Measurements from ENCODE around the gene PLA2G4A.

Gene PLA2G4A

DNA sequence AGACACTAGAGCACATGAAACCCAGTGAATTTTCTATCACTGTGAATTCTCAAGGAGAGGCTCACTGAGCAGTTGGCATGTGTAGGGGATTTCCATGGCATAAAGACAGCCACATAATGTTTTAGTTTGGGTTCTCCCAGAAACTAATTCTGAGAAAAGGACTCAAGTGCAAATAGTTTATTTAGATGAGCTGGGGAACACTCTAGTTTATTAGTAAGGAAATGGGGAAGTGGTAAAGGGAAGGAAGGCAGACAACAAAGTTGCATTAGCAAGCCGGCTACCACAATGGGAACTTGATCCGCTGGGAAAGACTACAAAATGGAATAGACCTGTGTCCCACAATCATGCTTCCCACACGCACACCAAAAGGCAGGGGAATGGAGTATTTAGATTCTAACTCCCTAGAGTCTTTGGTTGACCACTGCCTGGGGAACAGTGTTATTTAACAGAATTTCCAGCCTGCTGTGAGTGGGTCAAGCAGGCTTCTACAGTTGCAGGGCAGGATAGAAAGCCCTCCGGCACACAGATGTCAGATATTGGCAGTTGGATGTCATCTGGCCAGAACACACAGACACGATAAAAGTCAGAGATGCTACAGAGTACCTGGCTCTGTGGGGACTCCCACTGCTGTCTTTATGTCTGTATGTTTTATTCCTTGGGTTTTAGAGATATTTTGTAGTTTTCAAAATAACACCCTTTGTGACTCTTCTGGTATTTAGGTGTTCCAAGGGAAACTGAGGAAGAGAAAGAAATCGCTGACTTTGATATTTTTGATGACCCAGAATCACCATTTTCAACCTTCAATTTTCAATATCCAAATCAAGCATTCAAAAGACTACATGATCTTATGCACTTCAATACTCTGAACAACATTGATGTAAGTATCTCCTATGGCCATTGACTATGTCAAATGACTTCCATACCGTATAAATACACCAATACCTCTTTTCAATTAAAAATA lies 150.1 kb downstream of the PLA2G4A start:
- no peak for DNase-seq

DNA sequence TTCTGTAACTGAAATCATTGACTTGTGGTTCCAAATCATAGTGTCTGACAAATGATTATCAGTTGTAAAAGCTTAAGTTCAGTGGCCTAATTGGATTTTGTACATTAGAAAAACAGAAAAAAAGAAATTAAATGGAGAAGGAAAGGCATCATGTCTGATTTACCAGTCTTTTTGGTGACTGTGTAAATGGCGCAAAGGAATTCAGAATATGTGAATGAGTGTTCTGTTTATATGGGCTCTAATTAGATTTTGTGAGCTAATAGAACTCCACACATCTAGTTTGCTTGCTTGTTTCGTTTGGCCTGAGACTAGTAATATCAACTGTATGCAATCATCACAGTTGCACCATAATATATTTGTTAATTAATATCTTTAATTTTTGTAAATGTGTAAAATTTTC lies 151.7 kb downstream of the PLA2G4A start:
- DNase-seq: no peak

DNA sequence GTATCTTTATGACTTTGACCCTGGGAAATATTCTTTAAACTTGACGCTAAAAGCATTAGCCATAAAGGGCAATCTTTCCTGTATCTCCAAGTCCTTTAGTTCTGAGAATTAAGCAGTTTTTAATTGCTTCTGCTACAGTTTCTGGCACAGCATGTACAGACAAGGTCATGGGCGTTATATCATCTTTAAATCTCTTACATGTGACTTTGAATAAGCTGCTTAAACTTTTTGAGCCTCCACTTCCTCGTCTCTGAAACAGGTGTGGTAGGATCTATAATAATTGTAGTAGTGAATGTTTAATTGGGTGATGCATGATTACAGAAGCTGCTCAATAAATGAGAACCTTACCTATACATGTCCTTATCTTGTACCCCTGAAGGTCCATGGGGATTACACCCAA lies 153.4 kb downstream of the PLA2G4A start:
- no peak for DNase-seq

DNA sequence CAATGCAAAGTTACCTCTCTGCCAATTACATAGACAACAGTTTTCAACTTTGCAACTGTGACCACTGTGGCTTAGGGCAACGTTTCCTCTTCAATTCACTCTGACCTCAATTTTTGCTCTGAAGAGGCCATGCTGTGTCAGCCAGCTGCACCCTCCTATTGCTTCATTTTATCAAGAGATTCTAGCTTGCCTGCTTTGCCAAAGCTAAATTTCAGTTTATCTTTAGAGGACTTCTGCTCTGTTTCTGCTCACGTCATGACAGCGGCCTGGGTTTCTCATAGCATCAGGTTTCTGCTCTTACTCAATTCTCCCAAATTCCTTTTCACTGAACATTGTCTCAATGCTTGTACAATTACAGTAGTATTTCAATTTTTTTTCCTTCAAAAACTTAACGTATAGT lies 154.6 kb downstream of the PLA2G4A start:
- no peak for DNase-seq

DNA sequence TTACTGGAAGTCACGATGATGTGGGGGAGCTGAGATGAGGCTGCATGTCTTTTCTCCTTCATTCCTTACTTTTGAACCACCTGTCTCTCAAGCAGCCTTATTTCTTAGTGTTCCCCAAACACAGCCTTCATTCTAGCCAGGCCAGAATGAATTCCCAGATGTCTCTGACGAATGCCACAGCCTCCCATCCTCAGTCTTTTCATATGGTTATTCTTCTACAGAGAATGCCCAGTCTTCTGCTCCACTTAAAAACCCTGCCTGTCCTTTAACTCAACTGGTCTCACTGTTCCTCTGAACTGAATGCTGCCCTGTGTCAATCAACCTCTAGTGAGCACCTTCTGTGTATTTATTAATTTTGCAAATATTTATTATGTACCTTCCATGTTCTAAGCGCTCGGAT lies 156.2 kb downstream of the PLA2G4A start:
- DNase-seq: no peak

DNA sequence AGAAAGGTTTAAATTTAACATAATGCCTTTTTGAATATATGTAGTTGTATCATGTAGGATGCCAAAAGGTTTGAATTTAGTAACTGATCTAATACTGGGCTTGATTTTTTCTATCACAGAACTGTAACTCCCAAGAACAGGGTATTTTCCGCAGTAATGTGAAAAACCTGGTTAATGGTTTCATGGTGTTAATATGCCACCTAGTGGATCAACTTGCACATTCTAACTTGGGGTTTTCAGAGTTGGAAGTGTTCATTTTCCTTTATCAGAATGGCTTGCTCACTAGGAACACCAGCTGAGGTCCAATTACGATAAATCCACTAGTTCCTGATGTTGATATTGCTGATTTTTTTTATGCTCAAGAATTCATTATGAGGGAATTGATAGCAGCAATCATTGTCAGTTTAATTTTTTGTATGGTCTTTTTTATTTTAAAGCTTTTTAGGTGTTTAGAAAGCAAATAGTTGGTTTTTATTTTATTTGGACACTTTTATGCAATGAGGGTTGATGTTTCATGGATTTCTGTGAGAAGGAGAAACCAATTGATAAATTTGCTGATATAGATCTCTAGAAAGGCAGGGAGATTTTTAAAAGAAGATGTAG lies 157.2 kb downstream of the PLA2G4A start:
- no peak for DNase-seq

DNA sequence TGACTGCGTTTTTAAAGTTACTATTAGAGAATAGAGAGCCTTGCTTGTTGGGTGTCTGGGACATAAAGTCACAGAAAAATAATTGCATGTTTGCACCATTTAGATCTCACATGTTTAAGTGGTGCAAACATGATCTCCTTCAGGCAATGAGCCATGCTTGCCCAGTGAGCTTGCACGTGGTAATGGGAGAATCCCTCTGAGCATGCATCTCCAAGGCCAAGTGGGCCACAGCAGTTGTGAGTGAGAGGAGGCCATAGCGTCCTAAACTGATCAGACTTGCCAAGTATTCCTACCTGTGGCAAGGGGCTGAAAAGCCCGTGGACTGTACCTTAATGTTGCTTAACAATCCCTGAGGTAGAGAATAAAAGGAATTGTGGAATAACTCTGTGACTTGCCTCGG lies 158.3 kb downstream of the PLA2G4A start:
- DNase-seq: no peak

DNA sequence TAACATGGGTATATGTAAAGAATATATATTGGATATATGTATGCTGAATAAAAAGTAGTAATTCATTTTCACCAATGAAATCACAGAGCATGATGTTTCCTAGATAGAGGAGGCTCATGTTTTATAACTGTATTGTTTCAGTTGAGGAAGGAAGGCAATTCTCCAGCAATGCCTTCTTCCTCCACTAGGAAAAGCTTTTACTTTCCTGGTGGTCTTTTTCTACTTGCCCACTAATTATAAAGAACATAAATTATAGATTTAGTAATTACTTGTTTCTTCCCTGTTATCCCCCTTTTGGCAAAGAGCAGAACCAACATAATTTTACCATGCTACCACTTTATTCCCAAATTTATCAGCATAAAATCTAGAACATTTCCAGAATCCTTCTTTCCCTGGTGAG lies 159.0 kb downstream of the PLA2G4A start:
- no peak for DNase-seq

DNA sequence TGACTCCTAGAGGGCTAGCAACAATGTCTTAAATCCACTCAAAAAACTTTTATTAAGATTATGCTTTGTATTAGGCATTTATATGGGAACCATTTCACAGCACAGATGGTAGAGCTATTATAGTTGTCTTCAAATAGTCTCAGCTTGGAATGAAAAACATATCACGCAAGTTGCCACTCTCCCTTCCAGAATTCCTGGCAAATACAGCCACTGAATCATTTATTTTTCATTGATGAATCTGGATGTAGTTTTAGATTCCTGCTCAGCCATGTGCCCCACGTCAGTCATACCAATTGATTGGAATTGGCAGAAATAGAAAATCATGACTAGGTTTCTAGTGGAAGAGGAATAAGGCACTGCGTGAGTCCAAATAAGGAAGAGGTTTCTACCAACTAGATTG lies 165.2 kb downstream of the PLA2G4A start:
- no peak for DNase-seq

DNA sequence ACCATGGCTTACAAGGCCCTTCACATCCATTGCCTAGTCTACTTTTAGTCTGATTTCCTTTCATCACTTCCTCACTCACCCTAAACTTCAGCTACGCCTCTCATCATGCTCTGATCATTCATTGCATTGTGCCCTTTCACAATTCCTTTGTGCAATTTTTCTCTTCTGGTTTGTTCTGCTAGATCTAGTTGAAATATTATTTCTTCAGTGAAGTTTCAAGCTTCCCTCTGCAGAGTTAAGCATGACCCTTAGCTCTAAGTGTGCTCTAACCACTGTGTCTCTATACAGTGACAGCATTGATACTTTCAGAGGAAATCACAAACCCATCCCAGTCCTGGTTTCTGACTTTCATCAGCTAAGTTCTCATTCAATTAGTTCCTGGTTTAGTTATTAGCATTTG lies 166.1 kb downstream of the PLA2G4A start:
- no peak for DNase-seq

DNA sequence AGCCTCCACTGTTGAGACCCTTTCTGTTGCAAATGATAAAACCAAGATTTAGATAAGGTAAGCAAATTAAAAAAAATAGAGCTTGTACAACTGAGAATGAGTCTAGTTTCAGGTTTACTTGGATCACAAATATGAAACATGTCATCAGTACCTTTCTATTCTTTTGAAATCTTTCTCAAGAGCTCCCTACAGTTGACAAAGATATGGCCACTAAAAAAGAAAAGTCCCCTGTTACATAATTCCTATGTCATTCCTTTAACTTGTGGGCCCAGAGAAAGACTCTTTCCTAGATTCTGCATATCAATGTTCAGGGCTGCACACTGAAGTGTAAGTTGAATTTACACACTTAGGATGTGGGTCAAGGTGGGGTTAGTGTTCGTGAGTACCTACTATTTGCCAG lies 168.1 kb downstream of the PLA2G4A start:
- no peak for DNase-seq

DNA sequence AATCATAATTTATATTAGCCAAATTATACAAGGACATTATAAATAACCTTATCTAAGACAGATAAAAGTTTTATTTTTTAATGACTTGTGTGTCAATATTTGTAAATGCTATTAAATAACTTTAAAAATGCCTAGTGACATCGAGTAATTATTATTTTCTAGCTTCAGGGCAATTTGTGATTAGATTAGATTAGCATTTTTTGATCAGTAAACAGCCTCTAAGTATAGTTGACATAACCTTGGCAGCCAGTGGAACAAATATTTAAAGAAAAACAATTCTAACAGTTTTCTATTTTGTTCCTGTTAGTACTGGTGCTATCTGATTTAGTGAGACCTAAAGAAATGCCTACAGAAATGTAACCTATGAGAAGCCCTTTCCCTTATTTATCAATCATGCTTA lies 169.1 kb downstream of the PLA2G4A start:
- DNase-seq: no peak

DNA sequence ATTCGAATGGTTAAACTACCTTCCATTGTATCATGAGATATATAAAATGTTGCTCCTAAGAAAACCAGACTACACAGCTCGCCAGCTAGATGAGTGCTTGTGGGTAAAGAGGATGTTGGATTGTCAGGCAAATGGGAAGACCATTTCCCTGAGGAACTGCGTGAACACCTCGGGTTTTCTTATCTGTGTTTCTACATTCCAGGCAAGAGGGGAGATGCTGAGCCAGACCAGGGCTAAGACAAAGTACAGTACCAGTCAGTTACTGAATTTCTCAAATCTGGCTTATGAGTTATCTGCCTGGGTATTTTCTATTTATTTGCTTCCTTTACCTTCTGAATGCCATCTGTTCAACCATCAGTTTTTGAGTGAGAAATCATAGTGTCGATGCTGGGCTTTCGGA lies 170.8 kb downstream of the PLA2G4A start:
- no peak for DNase-seq

DNA sequence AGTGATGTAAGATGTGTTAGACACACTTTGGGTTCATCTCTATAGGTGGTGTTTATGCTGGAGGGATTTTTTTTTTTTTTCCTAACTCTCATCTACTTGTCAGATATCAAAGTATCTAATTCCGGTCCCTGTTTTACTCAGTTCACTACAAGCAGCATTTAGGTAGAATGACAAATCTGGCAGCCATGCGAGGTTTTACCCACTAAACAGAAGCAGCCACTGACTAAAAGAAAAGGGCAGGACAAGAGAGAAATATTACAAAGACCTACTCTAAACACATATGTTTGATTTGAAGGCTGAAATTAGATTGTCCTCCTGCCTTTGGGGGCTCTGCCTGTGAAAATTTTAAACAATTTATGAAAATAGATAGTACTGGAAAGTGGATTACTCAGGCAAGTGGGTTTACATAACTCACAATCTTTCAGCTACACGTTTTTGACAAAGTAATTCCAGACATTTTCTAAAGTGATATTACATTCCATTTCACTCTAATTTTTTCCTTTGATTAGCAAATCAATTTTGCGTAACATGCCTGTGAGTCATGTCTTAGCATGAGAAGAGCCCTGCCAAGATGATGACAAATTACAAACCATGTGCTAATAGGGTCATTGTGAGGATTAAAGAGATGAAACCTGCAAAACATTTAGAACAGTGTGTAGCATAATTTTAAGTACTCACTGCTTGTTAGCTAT lies 172.6 kb downstream of the PLA2G4A start:
- no peak for DNase-seq

DNA sequence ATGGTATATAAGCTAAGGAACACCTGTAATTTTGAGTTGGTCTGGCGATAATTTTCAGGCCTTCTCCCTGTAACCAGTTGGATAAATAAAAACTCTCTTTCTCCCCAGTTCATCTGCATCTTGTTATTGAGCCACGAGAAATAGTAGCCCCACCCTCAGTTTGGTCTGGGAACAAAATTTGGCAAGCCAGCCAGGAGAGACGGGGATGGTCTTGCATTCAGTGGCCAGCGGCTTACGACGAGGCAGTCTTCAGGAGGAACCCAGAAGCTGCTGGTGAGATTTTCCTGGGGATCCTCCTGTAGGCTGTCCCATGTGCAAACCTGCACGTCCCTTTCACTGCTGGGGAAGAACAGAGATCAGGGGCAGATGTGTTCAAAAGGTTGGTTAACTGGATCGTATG lies 174.6 kb downstream of the PLA2G4A start:
- no peak for DNase-seq

DNA sequence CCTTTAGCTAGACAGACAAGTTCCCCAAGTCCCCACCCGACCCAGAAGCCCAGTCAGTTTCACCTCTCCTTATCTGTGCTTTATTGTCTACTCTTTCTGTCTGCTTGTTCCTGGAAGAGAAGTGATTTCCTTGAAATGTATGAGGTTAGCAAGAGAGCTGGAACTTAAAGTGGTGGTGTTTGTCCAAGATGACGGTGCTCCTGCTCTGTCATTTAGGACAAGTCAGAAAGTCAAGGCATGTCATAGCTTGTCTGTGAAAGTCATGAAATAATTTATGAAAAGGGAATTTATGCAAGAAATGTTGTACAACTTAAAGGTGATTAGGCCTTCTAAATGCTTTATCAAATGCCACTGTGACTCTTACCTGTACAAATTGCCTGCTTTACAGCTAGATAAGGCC lies 178.1 kb downstream of the PLA2G4A start:
- no peak for DNase-seq

DNA sequence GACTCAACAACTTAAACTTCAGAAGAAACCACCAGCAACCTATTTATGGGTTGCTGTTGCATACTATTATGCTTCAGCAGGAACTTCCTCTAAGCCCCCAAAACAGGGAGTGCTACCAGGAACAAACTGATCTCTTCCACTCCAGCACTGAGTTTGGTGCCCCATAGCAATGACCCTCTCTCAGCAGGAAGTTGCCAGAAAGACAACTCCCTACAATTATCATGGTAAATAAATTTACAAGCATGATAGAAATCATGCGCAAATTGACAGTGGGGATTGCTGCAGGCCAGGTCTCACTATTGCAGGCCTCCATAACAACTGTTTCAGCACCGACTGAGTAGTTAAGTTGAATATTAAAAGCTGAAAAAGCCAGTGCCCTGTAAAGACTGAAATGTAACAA lies 180.6 kb downstream of the PLA2G4A start:
- DNase-seq: no peak

DNA sequence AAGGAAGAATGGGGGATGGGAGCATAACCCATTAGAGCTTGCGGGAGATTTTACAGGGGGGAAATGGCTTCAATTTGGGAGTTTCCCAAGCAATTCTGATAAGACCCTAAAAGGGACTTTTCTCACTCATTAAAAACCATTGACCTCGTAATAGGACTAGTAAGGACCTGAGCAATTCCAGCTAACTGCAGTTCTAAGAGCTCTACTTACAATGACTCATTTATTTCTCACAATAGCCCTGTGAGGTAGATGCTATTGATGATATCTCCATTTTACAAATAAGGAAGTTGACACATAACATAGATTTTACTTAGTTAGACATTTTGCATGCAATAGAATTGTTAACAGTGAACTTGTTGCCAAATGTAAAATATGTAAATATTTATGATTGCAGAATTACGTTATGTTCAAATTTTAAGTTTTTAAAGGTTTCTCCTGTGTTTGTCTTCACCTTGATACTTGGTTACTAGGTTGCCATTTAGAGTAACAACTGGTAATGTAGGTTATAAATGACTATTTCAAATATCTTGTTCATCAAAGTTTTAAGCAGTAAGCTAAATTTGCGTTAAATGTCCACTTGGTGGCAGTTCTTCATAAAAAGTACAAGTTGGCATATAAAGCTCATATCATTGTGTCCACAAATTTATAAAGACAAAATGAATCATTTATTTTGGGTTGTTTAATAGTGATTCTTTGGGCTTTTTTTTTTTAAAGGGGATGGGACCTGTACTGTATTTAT lies 182.0 kb downstream of the PLA2G4A start:
- no peak for DNase-seq

DNA sequence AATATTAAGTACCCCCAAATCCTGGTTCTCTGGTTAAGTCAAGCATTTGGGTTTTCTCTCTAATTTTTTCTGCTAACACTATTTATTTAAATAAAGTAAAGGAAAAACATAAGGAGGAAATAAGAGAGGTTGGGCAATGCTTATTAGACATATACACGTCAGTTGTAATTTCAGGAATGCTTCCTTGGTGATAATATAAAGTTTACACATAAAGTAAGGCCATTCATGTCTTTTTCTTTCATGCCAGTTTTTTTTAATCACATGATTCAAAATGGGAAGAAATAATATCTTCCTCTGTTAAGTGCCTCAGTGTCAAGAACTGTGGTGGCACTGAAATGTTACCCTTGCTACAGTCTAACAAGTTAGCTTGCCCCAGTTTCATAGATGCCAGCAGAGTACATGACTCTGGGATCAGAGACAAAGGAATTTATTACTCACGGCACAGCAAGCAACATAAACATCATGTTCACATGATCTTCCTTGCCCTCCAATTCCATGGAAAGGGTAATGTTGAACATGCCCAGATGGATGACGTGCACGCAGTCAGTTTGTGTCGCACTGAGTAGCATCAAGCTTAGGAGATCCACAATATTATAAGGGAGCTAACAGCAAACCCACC lies 184.9 kb downstream of the PLA2G4A start:
- no peak for DNase-seq

DNA sequence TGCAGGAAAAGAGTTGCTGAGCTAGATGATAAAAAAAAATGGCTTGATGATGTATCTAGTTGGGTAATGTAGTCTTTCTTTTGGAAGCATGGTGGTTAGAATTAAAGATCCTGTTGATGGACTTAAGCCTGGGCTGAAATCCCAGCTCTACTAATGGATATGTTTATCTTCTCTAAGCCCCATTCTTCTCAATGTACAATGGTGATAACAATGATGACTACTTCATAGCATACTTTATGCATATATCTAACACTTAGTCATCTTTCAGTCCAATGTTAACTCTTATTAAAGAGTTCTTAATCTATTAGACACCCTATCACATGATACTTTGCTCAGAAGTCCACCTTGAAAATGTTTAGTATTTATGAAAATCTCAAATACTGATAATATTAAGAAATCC lies 189.5 kb downstream of the PLA2G4A start:
- DNase-seq: no peak

DNA sequence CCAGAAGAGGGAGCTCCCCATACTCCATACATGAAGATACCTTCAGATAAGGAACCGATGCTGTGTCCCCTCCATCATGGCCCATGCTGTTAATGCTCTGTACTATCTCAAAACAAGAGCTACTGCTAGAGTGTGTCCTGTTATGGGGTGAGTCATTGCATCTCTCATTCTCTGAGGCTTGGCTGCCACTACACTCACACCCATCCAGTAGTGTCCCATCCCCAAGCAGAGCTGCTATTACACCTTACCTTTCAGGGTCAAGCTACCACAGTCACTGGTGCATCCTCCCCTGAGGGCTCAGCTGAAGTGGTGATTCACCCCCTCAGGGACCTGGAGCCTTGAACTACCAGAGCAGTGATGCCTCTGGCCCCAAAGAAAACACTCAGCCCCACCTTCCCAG lies 198.5 kb downstream of the PLA2G4A start:
- DNase-seq: no peak

DNA sequence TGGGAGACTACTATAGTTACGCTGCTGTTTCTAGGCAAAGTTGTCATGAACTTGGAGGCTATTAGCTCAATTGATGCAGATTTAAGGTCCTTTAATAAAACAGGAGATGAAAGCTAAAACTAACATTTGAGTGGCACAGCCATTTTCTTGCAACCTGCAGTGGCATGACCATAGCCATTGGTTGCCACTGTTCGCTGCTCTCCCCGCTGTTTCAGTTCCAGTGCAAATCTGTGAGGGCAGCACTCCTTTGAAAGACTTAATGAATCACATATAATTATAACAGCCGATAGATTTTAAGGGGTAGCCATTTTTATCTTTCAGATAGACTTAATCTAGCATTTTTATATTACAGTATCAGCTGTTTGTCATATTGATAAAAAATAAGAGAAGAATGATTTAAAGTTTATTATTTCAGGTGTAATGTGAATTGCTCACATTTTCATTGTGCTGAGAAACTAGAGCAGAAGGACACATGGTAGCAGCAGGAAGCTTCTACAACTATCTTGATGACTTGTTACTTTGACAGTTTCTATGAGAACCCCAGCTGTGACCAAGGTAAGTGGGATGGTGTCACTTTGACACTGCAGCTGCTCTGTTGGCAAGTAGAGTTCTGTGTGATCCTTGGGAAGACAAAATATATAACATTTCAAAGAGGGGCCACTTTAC lies 203.7 kb downstream of the PLA2G4A start:
- no peak for DNase-seq
